Smooth muscle cell (in vitro differentiated cells): ENCODE results near the gene NMT2. TPM values are rescaled to one million over a fixed set of nuclear protein-coding genes. Genes with fewer than 3 reads are reported as not detected.
A peak's percentile ranks its signal among the peaks of the same experiment; 100 is the strongest.

Experiments used
- DNase-seq: peaks from one replicate; lab custom pipeline; 2025; ENCODE audit not compliant: unreplicated experiment; lab: John Stamatoyannopoulos, UW
- H2AFZ ChIP-seq: fragments of 200-600 bp; sonication (generic); 2 replicates; pipeline ENCODE4 v1.6.0; 2016; ENCODE audit warnings: antibody characterized with exemption, low read depth, mild to moderate bottlenecking
- H3F3A ChIP-seq: fragments of 200-600 bp; sonication (generic); 2 replicates; pipeline ENCODE4 v1.6.0; 2017; ENCODE audit warnings: antibody characterized with exemption, low read depth
- H3K27ac ChIP-seq: fragments of 200-600 bp; sonication (generic); 2 replicates; pipeline ENCODE4 v1.5.1; 2016; ENCODE audit warnings: low read depth, mild to moderate bottlenecking
- H3K27me3 ChIP-seq: fragments of 200-600 bp; sonication (generic); 2 replicates; pipeline ENCODE4 v1.6.1; 2016; ENCODE audit warnings: low read depth, mild to moderate bottlenecking
- H3K36me3 ChIP-seq: fragments of 200-600 bp; sonication (generic); 2 replicates; pipeline ENCODE4 v1.5.1; 2016; ENCODE audit warnings: low read depth
- H3K4me1 ChIP-seq: fragments of 200-600 bp; sonication (generic); 2 replicates; pipeline ENCODE4 v1.5.1; 2016; ENCODE audit warnings: low read depth
- H3K4me2 ChIP-seq: fragments of 200-600 bp; sonication (generic); 2 replicates; pipeline ENCODE4 v1.6.0; 2016; ENCODE audit warnings: mild to moderate bottlenecking
- H3K4me3 ChIP-seq: fragments of 200-600 bp; sonication (generic); 2 replicates; pipeline ENCODE4 v1.5.1; 2016; ENCODE audit warnings: mild to moderate bottlenecking
- H3K79me2 ChIP-seq: fragments of 200-600 bp; sonication (generic); 2 replicates; pipeline ENCODE4 v1.6.0; 2016; ENCODE audit warnings: low read depth, mild to moderate bottlenecking
- H3K9ac ChIP-seq: fragments of 200-600 bp; sonication (generic); 2 replicates; pipeline ENCODE4 v1.6.0; 2016; ENCODE audit warnings: low read depth
- H3K9me3 ChIP-seq: fragments of 200-600 bp; sonication (generic); replicated peaks from 2 replicates; pipeline ENCODE4 v1.5.1; 2016; ENCODE audit warnings: low read depth
- H4K20me1 ChIP-seq: fragments of 200-600 bp; sonication (generic); 2 replicates; pipeline ENCODE4 v1.6.0; 2016; ENCODE audit warnings: low read depth
- WGBS: methylation state at CpG from one replicate; pipeline ENCODE4 v1.1.7; 2016; ENCODE audit warnings: low lambda C conversion rate; 5-methylcytosine and 5-hydroxymethylcytosine counted together
- polyA plus RNA-seq: library from polyadenylated mRNA; unstranded; fragments of >200 nt; fragmentation: Nextera tagmentation; extraction: Ambion mirVana; gene quantifications from 2 replicates; pipeline ENCODE4 v1.2.1, GENCODE V29; 2016
- total RNA-seq: library from RNA; depleted of rRNA; stranded (reverse); fragments of >200 nt; gene quantifications from 2 replicates; pipeline ENCODE4 v1.2.3, GENCODE V29; 2014
- TF ChIP-seq, protein P1 (sequence below): fragments of 200-600 bp; sonication (generic); IDR thresholded peaks from 2 replicates; pipeline ENCODE4 v1.5.1; 2017; ENCODE audit warnings: borderline replicate concordance, mild to moderate bottlenecking, antibody characterized with exemption; ENCODE audit not compliant: insufficient read depth, poor library complexity, severe bottlenecking

NMT2 gene
- total and polyA plus RNA-seq, 2 experiments from 2014 or later = 9.4 to 9.5 TPM

DNA sequence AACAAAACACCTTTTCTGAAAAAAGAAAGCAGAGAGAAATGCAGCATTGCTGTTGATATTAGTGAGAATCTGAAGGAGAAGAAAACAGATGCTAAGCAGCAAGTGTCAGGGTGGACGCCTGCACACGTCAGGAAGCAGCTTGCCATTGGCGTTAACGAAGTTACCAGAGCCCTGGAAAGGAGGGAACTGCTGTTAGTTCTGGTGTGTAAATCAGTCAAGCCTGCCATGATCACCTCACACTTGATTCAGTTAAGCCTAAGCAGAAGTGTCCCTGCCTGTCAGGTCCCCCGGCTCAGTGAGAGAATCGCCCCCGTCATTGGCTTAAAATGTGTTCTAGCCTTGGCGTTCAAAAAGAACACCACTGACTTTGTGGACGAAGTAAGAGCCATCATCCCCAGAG, 65.0 kb downstream of the NMT2 start:
- H3K9ac ChIP-seq = no peak overlapping the region
- no peak for DNase-seq
- no peaks in the 10 kb centered on the region for H3K36me3 ChIP-seq
- peaks cover 28% of the 10 kb centered on the region for H3K79me2 ChIP-seq
- H3K9me3 ChIP-seq = no peaks in the 10 kb centered on the region
- peaks cover 5% of the 10 kb centered on the region for H3F3A ChIP-seq
- WGBS = 94% methylated on average over 9 of the region's 9 CpGs
- no peaks in the 10 kb centered on the region for H3K4me1 ChIP-seq
- H3K4me3 ChIP-seq = no peak overlapping the region
- no peak overlapping the region for H3K4me2 ChIP-seq
- H4K20me1 ChIP-seq = peaks cover 26% of the 10 kb centered on the region
- H3K27me3 ChIP-seq = no peaks in the 10 kb centered on the region
- no peak overlapping the region for H3K27ac ChIP-seq
- H2AFZ ChIP-seq = no peak overlapping the region
- TF ChIP-seq, protein P1, sequence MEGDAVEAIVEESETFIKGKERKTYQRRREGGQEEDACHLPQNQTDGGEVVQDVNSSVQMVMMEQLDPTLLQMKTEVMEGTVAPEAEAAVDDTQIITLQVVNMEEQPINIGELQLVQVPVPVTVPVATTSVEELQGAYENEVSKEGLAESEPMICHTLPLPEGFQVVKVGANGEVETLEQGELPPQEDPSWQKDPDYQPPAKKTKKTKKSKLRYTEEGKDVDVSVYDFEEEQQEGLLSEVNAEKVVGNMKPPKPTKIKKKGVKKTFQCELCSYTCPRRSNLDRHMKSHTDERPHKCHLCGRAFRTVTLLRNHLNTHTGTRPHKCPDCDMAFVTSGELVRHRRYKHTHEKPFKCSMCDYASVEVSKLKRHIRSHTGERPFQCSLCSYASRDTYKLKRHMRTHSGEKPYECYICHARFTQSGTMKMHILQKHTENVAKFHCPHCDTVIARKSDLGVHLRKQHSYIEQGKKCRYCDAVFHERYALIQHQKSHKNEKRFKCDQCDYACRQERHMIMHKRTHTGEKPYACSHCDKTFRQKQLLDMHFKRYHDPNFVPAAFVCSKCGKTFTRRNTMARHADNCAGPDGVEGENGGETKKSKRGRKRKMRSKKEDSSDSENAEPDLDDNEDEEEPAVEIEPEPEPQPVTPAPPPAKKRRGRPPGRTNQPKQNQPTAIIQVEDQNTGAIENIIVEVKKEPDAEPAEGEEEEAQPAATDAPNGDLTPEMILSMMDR = no peak

DNA sequence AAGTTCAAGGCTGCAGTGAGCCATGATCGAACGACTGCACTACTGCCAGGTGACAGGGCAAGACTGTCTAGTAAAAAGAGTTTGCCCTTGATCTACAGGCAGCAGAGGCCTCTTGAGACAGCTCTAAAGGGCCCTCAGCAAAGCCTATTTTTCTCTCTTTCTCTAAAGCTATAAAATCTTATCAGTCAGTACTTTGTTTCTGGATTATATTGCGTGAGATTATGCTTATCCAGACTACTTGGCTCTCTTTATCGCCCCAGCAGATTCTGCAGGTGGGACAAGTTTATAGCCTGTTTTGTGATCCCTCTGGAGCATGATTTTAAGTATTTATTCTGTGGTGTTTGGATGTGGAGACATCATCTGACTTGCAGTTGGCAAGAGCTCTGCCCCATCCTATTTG, 68.6 kb downstream of the NMT2 start:
- TF ChIP-seq, protein P1 = no peak
- Histone ChIP-seq H3K27me3 (no peaks in the 10 kb centered on the region), H3K4me3 (no peak overlapping the region), H3K4me1 (no peaks in the 10 kb centered on the region), H3K9ac (no peak overlapping the region), H2AFZ (no peak overlapping the region), H4K20me1 (peaks cover 26% of the 10 kb centered on the region), H3K79me2 (peaks cover 38% of the 10 kb centered on the region), H3K36me3 (no peaks in the 10 kb centered on the region), H3K4me2 (no peak overlapping the region), H3K27ac (no peak overlapping the region), H3K9me3 (no peaks in the 10 kb centered on the region), H3F3A (no peaks in the 10 kb centered on the region)
- 85% methylated on average over 4 of the region's 4 CpGs for WGBS
- DNase-seq = no peak

DNA sequence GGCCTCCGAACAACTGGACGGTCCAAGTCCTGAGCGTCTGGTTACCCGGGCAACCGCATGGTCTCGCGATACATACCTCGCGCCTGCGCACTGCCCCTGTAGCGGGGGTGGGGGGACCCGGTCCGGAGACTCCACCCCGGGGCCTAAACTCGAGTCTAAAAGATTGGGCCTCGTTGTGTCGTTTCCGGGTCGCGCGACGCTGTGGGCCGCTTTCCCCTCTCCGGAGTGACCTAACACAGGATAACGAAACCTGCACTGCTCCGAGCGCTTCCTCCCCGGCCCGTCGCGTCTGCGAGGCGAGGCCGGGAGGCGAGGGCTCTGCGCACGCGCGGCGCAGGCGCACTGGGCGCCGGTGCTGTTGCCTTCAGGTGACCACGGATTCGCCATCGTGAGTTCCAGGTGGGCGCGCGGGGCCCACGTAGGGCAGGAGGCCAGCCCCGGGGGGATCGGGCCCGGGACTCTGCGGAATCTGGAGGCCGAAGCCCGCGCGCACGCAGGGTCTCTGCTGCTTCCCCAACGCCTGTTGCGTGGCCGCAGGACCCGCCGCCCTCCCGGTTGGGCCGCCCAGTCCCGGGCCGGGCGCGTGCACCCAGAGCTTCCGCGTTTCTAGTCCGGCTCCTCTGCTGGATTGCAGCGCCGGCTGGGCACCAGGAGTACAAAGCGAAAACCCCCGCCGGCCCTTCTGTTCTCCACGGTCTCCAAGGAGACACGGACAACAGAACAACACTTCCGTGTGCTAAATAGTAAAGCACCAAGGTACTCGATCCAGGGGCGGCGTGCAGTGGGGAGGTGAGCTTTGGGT, 71.3 kb downstream of the NMT2 start, which contains the start of gene RPP38:
Gene RPP38 (plus strand): TSS at position 345 of the 802 bp plus-strand sequence. CDS start 5,960 bp downstream, outside the sequence.
- Histone ChIP-seq H3K9me3 (no peaks in the 10 kb centered on the region), H3K4me3 (peak within 1 kb of the TSS; percentile 63), H3K36me3 (no peaks in the 10 kb centered on the region), H3K27ac (peak within 1 kb of the TSS; percentile 95), H4K20me1 (peaks cover 26% of the 10 kb centered on the region), H3K27me3 (no peaks in the 10 kb centered on the region), H3F3A (no peaks in the 10 kb centered on the region), H3K4me2 (peak within 1 kb of the TSS; percentile 87), H3K9ac (peak within 1 kb of the TSS; percentile 96), H3K4me1 (no peaks in the 10 kb centered on the region), H2AFZ (peak within 1 kb of the TSS; percentile 82), H3K79me2 (peaks cover 38% of the 10 kb centered on the region)
- TF ChIP-seq, protein P1 = no peak
- WGBS = under 1% methylated on average over 82 of the region's 84 CpGs
- DNase-seq = peak; percentile 97
